GM21367 (cell line): Measurements from ENCODE around the gene SMYD3.

ENCODE experiments used
- ATAC-seq: cut with Tn5 transposase; IDR thresholded peaks from one replicate; pipeline ENCODE4 v1.9.1; 2021; ENCODE audit not compliant: unreplicated experiment

SMYD3 gene

DNA sequence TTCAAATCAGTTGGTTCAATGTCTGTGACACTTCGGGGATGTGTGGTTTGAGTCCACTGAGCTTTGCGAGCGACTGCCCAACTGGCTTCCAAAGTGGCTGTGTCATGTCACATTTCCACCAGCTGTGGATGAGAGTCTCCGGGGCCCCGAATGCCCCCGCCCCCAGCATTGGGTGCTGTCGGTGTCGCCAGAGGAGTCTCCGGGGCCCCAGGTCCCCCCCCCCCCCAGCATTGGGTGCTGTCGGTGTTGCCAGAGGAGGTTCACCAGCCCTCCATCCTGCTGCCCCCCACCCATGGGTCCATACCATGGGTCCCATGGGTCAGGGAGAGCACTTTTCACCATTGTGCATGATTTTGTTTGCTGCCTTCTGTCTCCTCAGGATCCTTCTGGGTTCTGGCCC lies 9.0 kb upstream of the SMYD3 start:
- no peak for ATAC-seq

DNA sequence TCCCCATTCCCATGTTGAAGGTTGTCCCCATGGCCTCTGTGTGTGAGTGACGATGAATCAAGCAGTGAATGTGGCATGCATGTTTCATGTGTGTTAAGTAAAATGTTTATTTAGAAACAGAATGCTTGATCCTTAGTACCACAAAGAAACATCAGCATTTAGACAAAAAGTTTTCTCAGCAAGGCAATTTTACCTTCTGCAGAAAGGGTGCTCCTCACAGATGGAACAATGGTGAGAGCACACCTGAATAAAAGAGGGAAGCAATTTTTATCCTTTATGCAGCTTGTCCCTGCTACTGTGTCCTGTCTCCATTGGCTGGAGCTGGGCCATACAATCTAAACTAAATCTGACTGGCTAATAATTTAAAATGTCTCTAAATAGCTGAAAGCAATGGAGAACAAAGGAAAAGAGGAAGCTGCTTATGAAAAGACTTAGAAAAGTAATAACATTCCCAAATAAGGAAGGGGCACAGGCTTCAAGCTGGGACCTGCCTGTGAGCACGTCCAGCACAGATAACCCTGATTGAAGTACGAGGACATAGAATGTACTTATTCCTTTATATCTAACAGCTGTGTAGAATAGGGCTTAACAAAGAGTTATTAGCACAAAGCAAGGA lies 8.4 kb upstream of the SMYD3 start:
- ATAC-seq = no peak

DNA sequence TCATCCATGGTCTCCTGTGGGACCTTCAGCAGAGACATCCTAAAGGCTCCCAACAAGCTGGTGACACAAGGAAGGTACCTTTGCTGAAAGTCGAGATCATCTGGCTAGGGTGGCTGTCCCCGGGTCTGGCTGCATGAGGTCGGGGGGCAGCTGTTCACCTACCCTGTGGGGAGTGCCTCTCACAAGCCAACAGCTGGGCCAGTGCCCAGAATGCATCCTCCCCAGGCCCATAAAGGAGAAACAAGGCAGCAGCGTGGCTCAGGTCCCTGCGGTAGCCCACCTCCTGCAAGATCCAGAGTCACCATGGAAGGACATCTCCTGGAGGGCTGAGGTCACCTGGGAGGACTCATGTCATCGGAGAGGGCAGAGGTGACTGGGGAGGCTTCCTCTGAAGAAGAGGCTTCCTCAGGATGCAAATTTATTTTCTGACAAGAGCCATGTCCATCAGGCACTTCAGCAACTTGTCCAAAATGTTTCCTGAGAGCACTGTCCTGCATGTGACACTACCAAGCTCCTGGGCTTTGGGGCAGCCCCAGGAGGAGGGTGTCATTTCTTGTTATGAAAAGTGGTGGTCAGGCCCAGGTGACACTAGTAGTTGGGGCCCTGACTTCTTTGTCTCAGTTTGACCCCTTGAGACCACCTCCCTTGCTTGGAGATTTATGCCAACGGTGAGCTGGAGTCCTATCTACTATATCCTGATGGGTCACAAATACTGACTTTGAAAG lies 6.7 kb upstream of the SMYD3 start:
- ATAC-seq = no peak

GRCh38 chr1:246513041-246513440 lies 6.0 kb upstream of the SMYD3 start:
- ATAC-seq = no peak

GRCh38 chr1:246512635-246513034 lies 5.6 kb upstream of the SMYD3 start:
- no peak for ATAC-seq

GRCh38 chr1:246512230-246512629 lies 5.2 kb upstream of the SMYD3 start:
- ATAC-seq = no peak

DNA sequence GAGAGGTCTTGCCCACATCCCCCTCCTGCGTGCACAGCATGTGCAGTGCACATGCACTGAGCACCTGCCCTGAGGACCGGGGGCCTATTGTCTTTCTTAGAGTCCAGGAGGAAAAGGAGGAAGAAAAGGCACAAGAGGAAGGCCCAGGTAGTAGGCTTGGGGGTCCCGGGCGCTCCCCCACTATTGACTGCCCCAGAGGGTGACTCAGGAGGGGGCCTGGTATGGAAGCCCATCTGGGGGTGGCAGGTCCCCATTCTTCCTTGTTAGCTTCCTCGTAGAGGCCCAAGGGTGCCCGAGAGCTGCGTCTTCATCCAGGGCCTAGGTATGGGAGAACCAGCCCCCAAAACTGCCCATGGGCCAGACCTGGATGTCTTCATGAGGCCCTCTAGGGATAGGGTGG lies 4.1 kb upstream of the SMYD3 start:
- no peak for ATAC-seq

DNA sequence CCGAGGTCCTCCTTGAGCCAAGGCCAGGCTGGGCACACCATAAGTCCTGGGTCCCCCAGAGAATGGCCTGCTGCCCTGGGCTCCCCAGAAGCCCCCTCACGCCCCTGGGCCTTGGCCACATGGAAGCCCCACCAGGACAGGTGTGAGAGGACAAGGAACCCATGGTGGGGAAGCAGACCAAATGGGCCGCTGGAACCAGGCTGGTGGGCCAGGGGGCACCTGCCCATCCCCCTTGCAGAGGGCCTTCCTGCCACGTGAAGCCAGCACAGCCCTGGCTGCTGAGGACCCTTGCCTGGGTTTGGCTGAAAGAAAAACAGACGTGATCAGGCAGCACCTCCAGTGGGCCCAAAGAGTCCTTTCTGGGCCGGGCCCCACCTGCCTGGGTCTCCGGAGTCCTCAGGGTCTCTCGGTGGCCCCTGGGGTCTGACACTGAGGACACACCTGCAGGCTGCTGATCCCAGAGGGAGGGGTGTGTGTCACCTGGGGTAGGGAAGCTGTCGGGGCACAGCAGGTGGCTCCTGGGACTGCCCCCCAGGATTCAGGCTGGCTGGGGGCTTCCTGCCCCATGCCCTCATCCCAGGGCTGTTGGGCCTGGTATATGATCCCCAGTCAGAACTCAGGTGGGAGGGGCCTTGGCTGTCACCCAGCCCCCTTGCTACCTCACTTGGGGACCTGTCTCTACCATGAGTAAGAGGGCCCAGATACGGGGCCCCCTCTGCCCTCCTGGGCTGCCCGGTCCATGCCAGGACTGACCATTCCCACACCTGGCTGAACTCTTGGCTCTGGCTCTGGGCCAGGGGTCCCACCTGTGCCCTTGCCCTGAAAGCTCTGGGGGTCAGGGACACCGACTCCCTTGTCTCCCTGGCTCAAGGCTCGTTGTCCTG lies 3.3 kb upstream of the SMYD3 start:
- no peak for ATAC-seq

GRCh38 chr1:246508897-246509688 lies 2.0 kb upstream of the SMYD3 start:
- ATAC-seq = no peak

GRCh38 chr1:246506367-246506673 lies 759 bp downstream of the SMYD3 start:
- peak; percentile 9 for ATAC-seq

GRCh38 chr1:246503341-246503740 lies 3.7 kb downstream of the SMYD3 start:
- ATAC-seq = no peak

- peak; percentile 65 for ATAC-seq
These were observed 9.7 kb downstream of the SMYD3 start for GRCh38 chr1:246497331-246497915.

DNA sequence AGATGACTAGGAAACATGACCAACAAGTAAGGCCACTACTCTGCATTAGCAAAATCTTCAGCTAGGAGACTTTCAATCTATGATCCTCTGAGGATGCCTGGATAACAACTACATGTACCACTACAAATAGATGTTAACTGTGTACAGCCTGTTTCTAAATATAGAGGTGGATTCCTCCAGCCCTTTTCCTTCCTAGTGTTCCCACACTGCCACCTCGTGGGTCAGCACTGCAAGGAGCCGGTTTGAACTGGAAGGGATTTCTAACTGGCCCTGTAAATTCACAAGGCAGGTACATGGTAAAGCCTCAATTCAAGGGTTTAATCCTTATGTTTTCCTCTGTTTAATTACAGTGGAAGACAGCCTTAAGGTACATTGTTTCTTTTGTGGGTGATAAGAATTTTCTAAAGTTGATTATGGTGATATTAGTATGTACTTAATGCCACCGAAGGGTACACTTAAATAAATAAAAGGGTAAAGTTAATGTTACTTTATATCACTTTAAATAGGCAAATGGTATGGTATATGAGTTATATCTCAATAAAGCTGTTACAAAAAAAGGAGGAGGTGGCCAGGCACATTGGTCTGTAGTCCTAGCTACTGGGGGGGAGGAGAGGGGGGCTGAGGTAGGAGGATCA lies 14.4 kb downstream of the SMYD3 start:
- no peak for ATAC-seq

DNA sequence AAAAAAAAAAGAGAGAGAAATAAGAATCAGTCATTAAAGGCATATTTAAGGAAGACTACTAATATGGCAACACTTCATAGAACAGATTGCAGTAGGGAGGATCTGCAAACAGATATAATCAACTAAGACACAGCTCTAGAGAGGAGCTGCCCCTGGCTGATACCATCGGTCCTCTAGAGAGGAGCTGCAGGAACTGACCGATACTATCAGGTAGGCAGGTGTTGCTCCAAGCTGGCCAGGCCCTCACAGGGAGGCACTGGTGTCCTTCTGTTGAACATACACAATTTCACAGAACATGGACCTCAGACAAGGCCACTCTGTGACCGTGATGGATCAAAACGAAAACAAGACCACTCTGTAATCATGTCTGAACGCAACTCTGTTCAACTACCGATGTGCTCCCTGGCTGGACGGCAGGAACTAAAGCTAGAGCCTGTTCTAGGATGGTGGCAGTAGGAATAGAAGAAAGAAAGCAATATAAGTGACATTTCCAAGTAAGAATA lies 15.5 kb downstream of the SMYD3 start:
- ATAC-seq = no peak

DNA sequence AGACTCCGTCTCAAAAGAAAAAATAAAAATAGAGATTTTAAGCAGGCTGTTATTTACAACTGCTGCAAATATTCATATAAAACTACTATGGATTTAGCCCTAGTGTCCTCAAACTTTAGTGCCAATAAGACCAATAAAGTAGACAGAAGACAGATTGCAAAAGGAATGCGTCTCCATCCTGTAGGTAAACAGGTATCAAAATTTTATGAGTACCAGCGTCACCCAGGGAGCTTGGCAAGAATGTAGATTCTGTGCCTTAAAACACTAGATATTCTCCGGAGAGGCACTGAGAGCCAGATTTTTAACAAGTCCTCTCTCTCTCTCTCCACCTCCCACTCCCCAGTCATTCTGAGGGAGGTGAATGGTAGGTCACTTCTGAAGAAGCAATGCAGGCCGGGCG lies 18.4 kb downstream of the SMYD3 start:
- no peak for ATAC-seq

DNA sequence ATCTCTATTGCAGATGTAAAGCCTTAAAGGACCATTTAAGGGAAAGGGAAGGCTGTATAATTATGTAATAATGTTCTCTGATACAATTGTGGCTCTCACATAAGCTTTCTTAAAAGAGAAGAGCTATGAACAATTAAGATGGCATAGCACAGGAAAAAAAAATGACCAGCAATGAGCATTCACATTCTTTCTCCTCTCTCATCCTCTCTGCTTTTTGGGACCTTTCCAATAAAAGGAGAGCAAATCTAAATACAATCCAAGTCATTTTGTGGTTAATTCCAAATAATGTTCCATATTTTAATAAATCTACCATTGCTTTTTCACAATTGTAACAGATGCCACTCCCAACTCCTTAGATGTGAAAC lies 23.5 kb downstream of the SMYD3 start:
- no peak for ATAC-seq

GRCh38 chr1:246482805-246483568 lies 24.1 kb downstream of the SMYD3 start:
- ATAC-seq = no peak

DNA sequence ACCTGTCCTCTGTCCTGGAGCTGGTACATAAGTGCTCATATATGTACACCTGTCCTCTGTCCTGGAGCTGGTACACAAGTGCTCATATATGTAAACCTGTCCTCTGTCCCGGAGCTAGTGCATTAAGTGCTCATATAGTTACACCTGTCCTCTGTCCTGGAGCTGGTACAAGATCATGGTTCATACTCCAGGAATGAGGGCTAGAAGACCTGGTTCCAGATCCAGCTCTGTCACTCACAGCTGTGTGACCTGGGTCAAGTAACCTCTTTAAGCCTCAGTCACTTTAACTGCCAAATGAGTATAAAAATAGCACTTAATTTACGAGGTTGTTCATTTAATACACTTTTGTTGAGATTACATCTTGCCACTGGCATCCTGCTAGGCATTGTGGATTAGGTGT lies 28.0 kb downstream of the SMYD3 start:
- ATAC-seq = no peak

GRCh38 chr1:246477634-246478033 lies 29.4 kb downstream of the SMYD3 start:
- ATAC-seq = no peak

- no peak for ATAC-seq
These were observed 30.3 kb downstream of the SMYD3 start for GRCh38 chr1:246476771-246477170.
